GM23338 (cell line): ENCODE measurements around the gene CPT1C. TPM values are rescaled to one million over a fixed set of nuclear protein-coding genes. Genes with fewer than 3 reads are reported as not detected.

ENCODE experiments used
- JUNB ChIP-seq: IDR thresholded peaks from one replicate; pipeline ENCODE4 v1.6.1; 2016; ENCODE audit warnings: antibody characterized with exemption; ENCODE audit not compliant: unreplicated experiment
- STAT1 ChIP-seq: IDR thresholded peaks from one replicate; pipeline ENCODE4 v1.6.1; 2016; ENCODE audit warnings: antibody characterized with exemption; ENCODE audit not compliant: unreplicated experiment
- ZNF114 ChIP-seq: fragments of 250-450 bp; sonication (Bioruptor Pico); IDR thresholded peaks from 2 replicates; pipeline ENCODE4 v1.5.0; 2020; ENCODE audit warnings: mild to moderate bottlenecking, moderate library complexity
- polyA plus RNA-seq: library from polyadenylated mRNA; unstranded; fragments of >200 nt; fragmentation: Nextera tagmentation; extraction: Ambion mirVana; gene quantifications from 2 replicates; pipeline ENCODE4 v1.2.1, GENCODE V29; 2016
- total RNA-seq: library from RNA; depleted of rRNA; stranded (reverse); fragments of >200 nt; shearing (Covaris generic); gene quantifications from 2 replicates; pipeline ENCODE4 v1.2.3, GENCODE V29; 2014
- TF ChIP-seq, protein P1 (sequence below): fragments of 250-450 bp; sonication (Bioruptor Pico); IDR thresholded peaks from 2 replicates; pipeline ENCODE4 v1.5.0; 2020; ENCODE audit warnings: mild to moderate bottlenecking, moderate library complexity
- TF ChIP-seq, protein P2 (sequence below): IDR thresholded peaks from one replicate; pipeline ENCODE4 v1.6.1; 2018; ENCODE audit warnings: antibody characterized with exemption; ENCODE audit not compliant: unreplicated experiment
- TF ChIP-seq, protein P3 (sequence below): IDR thresholded peaks from 2 replicates; pipeline ENCODE4 v1.6.1; 2016; ENCODE audit warnings: antibody characterized with exemption

CPT1C gene
- total and polyA plus RNA-seq, 2 experiments from 2014 or later, result 63.4 to 77.3 TPM

DNA sequence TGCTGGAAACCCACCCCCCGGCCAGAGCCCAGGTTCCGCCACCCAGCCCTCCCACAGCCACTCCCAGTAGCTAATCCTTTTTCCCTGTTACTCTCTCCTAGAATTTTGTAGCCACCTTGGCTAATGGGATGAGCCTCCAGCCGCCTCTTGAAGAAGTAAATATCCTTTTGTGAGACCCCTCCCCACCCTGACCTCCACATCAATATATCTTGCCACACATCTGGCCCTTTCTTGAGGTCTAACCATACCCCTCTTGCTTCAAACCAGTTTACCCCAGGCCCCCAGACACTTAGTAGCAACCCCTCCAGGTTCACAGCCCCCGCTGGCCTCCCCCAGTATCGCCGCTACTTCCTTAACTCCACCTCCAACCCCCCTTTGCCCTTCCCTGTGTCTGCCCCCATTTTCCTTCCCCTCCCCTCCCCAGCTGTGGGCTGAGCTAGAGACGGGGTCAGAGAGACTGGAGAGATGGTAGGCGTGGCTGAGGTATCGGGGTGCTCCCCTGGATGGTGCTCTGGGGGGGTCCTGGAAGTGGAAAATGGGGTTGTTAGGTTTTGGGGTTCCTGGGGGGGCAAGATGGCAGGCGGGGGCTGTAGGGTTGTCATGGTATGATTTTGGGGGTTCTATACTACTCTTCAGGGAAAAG lies 11.0 kb upstream of the CPT1C start (continued):
- TF ChIP-seq, protein P1, sequence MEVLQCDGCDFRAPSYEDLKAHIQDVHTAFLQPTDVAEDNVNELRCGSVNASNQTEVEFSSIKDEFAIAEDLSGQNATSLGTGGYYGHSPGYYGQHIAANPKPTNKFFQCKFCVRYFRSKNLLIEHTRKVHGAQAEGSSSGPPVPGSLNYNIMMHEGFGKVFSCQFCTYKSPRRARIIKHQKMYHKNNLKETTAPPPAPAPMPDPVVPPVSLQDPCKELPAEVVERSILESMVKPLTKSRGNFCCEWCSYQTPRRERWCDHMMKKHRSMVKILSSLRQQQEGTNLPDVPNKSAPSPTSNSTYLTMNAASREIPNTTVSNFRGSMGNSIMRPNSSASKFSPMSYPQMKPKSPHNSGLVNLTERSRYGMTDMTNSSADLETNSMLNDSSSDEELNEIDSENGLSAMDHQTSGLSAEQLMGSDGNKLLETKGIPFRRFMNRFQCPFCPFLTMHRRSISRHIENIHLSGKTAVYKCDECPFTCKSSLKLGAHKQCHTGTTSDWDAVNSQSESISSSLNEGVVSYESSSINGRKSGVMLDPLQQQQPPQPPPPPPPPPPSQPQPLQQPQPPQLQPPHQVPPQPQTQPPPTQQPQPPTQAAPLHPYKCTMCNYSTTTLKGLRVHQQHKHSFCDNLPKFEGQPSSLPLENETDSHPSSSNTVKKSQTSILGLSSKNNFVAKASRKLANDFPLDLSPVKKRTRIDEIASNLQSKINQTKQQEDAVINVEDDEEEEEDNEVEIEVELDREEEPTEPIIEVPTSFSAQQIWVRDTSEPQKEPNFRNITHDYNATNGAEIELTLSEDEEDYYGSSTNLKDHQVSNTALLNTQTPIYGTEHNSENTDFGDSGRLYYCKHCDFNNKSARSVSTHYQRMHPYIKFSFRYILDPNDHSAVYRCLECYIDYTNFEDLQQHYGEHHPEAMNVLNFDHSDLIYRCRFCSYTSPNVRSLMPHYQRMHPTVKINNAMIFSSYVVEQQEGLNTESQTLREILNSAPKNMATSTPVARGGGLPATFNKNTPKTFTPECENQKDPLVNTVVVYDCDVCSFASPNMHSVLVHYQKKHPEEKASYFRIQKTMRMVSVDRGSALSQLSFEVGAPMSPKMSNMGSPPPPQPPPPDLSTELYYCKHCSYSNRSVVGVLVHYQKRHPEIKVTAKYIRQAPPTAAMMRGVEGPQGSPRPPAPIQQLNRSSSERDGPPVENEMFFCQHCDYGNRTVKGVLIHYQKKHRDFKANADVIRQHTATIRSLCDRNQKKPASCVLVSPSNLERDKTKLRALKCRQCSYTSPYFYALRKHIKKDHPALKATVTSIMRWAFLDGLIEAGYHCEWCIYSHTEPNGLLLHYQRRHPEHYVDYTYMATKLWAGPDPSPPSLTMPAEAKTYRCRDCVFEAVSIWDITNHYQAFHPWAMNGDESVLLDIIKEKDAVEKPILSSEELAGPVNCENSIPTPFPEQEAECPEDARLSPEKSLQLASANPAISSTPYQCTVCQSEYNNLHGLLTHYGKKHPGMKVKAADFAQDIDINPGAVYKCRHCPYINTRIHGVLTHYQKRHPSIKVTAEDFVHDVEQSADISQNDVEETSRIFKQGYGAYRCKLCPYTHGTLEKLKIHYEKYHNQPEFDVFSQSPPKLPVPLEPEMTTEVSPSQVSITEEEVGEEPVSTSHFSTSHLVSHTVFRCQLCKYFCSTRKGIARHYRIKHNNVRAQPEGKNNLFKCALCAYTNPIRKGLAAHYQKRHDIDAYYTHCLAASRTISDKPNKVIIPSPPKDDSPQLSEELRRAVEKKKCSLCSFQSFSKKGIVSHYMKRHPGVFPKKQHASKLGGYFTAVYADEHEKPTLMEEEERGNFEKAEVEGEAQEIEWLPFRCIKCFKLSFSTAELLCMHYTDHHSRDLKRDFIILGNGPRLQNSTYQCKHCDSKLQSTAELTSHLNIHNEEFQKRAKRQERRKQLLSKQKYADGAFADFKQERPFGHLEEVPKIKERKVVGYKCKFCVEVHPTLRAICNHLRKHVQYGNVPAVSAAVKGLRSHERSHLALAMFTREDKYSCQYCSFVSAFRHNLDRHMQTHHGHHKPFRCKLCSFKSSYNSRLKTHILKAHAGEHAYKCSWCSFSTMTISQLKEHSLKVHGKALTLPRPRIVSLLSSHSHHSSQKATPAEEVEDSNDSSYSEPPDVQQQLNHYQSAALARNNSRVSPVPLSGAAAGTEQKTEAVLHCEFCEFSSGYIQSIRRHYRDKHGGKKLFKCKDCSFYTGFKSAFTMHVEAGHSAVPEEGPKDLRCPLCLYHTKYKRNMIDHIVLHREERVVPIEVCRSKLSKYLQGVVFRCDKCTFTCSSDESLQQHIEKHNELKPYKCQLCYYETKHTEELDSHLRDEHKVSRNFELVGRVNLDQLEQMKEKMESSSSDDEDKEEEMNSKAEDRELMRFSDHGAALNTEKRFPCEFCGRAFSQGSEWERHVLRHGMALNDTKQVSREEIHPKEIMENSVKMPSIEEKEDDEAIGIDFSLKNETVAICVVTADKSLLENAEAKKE (CRISPR knock-in tag), result no peak
- TF ChIP-seq, protein P2, sequence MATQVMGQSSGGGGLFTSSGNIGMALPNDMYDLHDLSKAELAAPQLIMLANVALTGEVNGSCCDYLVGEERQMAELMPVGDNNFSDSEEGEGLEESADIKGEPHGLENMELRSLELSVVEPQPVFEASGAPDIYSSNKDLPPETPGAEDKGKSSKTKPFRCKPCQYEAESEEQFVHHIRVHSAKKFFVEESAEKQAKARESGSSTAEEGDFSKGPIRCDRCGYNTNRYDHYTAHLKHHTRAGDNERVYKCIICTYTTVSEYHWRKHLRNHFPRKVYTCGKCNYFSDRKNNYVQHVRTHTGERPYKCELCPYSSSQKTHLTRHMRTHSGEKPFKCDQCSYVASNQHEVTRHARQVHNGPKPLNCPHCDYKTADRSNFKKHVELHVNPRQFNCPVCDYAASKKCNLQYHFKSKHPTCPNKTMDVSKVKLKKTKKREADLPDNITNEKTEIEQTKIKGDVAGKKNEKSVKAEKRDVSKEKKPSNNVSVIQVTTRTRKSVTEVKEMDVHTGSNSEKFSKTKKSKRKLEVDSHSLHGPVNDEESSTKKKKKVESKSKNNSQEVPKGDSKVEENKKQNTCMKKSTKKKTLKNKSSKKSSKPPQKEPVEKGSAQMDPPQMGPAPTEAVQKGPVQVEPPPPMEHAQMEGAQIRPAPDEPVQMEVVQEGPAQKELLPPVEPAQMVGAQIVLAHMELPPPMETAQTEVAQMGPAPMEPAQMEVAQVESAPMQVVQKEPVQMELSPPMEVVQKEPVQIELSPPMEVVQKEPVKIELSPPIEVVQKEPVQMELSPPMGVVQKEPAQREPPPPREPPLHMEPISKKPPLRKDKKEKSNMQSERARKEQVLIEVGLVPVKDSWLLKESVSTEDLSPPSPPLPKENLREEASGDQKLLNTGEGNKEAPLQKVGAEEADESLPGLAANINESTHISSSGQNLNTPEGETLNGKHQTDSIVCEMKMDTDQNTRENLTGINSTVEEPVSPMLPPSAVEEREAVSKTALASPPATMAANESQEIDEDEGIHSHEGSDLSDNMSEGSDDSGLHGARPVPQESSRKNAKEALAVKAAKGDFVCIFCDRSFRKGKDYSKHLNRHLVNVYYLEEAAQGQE, result no peak
- TF ChIP-seq, protein P3, sequence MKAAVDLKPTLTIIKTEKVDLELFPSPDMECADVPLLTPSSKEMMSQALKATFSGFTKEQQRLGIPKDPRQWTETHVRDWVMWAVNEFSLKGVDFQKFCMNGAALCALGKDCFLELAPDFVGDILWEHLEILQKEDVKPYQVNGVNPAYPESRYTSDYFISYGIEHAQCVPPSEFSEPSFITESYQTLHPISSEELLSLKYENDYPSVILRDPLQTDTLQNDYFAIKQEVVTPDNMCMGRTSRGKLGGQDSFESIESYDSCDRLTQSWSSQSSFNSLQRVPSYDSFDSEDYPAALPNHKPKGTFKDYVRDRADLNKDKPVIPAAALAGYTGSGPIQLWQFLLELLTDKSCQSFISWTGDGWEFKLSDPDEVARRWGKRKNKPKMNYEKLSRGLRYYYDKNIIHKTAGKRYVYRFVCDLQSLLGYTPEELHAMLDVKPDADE, result no peak
- TF ChIP-seq STAT1, result no peak
- no peak for TF ChIP-seq JUNB
- no peak for TF ChIP-seq ZNF114 (CRISPR knock-in tag)
